SK-N-SH (cell line): ENCODE data around the gene TBCC.

ENCODE experiments used
- CTCF ChIP-seq: fragments of 200-600 bp; sonication (generic); IDR thresholded peaks from 2 replicates; pipeline ENCODE4 v1.6.1; 2017; ENCODE audit warnings: antibody characterized with exemption, mild to moderate bottlenecking, moderate library complexity
- SIN3A ChIP-seq: IDR thresholded peaks from 2 replicates; pipeline ENCODE4 v1.6.1; 2012; ENCODE audit warnings: low read depth, mild to moderate bottlenecking, low read length, moderate library complexity, borderline replicate concordance

- TF ChIP-seq CTCF (no peak), SIN3A (no peak)
These were observed 19.2 kb upstream of the TBCC start for GRCh38 chr6:42764911-42765648.
